G401 (cell line): ENCODE data around the gene NLGN1. TPM values are rescaled to one million over a fixed set of nuclear protein-coding genes. Genes with fewer than 3 reads are reported as not detected.

Experiments
- DNase-seq: peaks from one replicate; pipeline ENCODE4 v3.0.0-alpha.2; 2015; ENCODE audit warnings: low spot score
- in situ Hi-C: cut with HindIII; loops from 2 replicates; pipeline ENCODE4 v1.10.0; 2016; ENCODE audit warnings: low sequenced_read_pairs, mixed read lengths
- total RNA-seq: library from RNA; depleted of rRNA; stranded (reverse); fragments of >200 nt; shearing (Covaris generic); gene quantifications from 2 replicates; pipeline ENCODE4 v1.2.3, GENCODE V29; 2014

NLGN1 gene
- total RNA-seq, 1 experiment from 2014 or later, result 11.2 TPM

- in situ Hi-C loops, result no loop called here
- peak; percentile 43 for DNase-seq
Observed at GRCh38 chr3:174253196-174253823, 855.8 kb downstream of the NLGN1 start.

- in situ Hi-C loops, result no loop called here
- no peak for DNase-seq
Observed at GRCh38 chr3:174253940-174254339, 856.4 kb downstream of the NLGN1 start.

- no peak for DNase-seq
- in situ Hi-C loops, result no loop called here
Observed at GRCh38 chr3:174255454-174255853, 857.9 kb downstream of the NLGN1 start.

- DNase-seq, result no peak
- in situ Hi-C loops, result no loop called here
Observed at GRCh38 chr3:174266476-174266875, 868.9 kb downstream of the NLGN1 start.

GRCh38 chr3:174268061-174268460 lies 870.5 kb downstream of the NLGN1 start:
- in situ Hi-C loops, result no loop called here

GRCh38 chr3:174268586-174268985 lies 871.0 kb downstream of the NLGN1 start:
- no peak for DNase-seq
- in situ Hi-C loops, result no loop called here

More at GRCh38 chr3:174268061-174268460, 870.5 kb downstream of the NLGN1 start:
- DNase-seq, result no peak

- DNase-seq, result no peak
- in situ Hi-C loops, result no loop called here
Observed at GRCh38 chr3:174270841-174271240, 873.3 kb downstream of the NLGN1 start.

GRCh38 chr3:174275336-174275735 lies 877.8 kb downstream of the NLGN1 start:
- in situ Hi-C loops, result no loop called here
- no peak for DNase-seq

GRCh38 chr3:174276826-174277225 lies 879.3 kb downstream of the NLGN1 start:
- in situ Hi-C loops, result no loop called here
- DNase-seq, result no peak

- DNase-seq, result no peak
Observed at GRCh38 chr3:174278094-174278493, 880.5 kb downstream of the NLGN1 start.

GRCh38 chr3:174280186-174280585 lies 882.6 kb downstream of the NLGN1 start:
- DNase-seq, result no peak
- in situ Hi-C loops, result no loop called here

More at GRCh38 chr3:174278094-174278493, 880.5 kb downstream of the NLGN1 start:
- in situ Hi-C loops, result no loop called here

GRCh38 chr3:174285242-174285864 lies 887.8 kb downstream of the NLGN1 start:
- peak; percentile 28 for DNase-seq
- in situ Hi-C loops, result no loop called here

- in situ Hi-C loops, result no loop called here
Observed at GRCh38 chr3:174287705-174288104, 890.2 kb downstream of the NLGN1 start.

GRCh38 chr3:174294616-174295015 lies 897.1 kb downstream of the NLGN1 start:
- no peak for DNase-seq
- in situ Hi-C loops, result no loop called here

More at GRCh38 chr3:174287705-174288104, 890.2 kb downstream of the NLGN1 start:
- DNase-seq, result peak; percentile 42

- in situ Hi-C loops, result no loop called here
Observed at GRCh38 chr3:174295306-174296092, 898.0 kb downstream of the NLGN1 start.

GRCh38 chr3:174302746-174303315 lies 905.3 kb downstream of the NLGN1 start:
- DNase-seq, result no peak
- in situ Hi-C loops, result no loop called here

More at GRCh38 chr3:174295306-174296092, 898.0 kb downstream of the NLGN1 start:
- DNase-seq, result no peak

- no peak for DNase-seq
- in situ Hi-C loops, result no loop called here
Observed at GRCh38 chr3:174303907-174304560, 906.5 kb downstream of the NLGN1 start.

- in situ Hi-C loops, result no loop called here
- no peak for DNase-seq
Observed at GRCh38 chr3:174308736-174309135, 911.2 kb downstream of the NLGN1 start.

GRCh38 chr3:174310475-174310983 lies 913.0 kb downstream of the NLGN1 start:
- in situ Hi-C loops, result no loop called here
- DNase-seq, result no peak
